ENCODE data around the gene ARSB.

Gene ARSB

DNA sequence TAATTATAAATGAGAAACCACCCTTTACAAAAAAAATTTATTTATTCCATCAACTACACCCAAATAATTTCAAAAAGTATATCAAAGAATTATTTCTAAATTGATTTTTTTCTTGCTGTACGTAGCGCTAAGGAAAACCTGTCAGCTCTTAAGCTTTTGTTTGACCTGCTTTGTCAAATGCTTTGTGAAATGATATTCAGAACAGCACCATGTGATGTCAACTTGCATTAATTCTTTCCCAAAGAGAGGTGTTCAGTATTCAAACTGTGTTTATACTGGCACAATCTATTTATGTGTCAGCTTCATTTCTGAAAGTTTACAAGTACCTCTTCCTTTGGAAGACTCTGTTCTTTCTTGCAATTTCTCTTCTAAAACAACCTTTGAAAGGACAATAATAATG is 12.0 kb upstream of the ARSB start:
- no peak overlapping the region for H3K14ac ChIP-seq (ENCODE audit: low read length)
- H2BK5ac ChIP-seq (ENCODE audit: low read depth, low read length, poor library complexity): no peak overlapping the region
- H3K4me1 ChIP-seq (ENCODE audit: control insufficient read depth in 1 of 2, insufficient read depth in 2 of 2, low read length in 2 of 2): no peaks in the 10 kb centered on the region
- H2AFZ ChIP-seq (ENCODE audit: insufficient read depth, low read length, poor library complexity): no peak overlapping the region
- no peak overlapping the region for H2BK12ac ChIP-seq (ENCODE audit: low read length)
- H3K18ac ChIP-seq (ENCODE audit: low read length): no peak overlapping the region
- H3K9ac ChIP-seq (ENCODE audit: low read length): no peak overlapping the region
- no peak overlapping the region for H4K91ac ChIP-seq (ENCODE audit: low read depth, low read length)
- DNase-seq: no peak
- H3K4me3 ChIP-seq (ENCODE audit: low read depth, low read length): no peak overlapping the region
- H3K79me1 ChIP-seq (ENCODE audit: low read length): no peaks in the 10 kb centered on the region
- peaks cover 2% of the 10 kb centered on the region for H3K9me3 ChIP-seq (ENCODE audit: insufficient read depth, low read depth, low read length)
- no peak overlapping the region for H4K12ac ChIP-seq (ENCODE audit: low read depth, low read length)
- no peak overlapping the region for H3K23ac ChIP-seq (ENCODE audit: low read length)
- H2AK5ac ChIP-seq (ENCODE audit: low read length): no peak overlapping the region
- no peaks in the 10 kb centered on the region for H3K79me2 ChIP-seq (ENCODE audit: control insufficient read depth, insufficient read depth, low read length, poor library complexity)
- WGBS (ENCODE audit: extremely low coverage, insufficient coverage, insufficient read length): no CpG with 5 or more reads among the region's 2 CpGs
- no peak overlapping the region for H3K4me2 ChIP-seq (ENCODE audit: low read length)
- H3K27ac ChIP-seq (ENCODE audit: low read depth, low read length): no peak overlapping the region
- H3K36me3 ChIP-seq (ENCODE audit: control insufficient read depth in 1 of 2, insufficient read depth in 2 of 2, low read length in 2 of 2): no peaks in the 10 kb centered on the region
- H4K8ac ChIP-seq (ENCODE audit: low read depth, low read length): no peak overlapping the region
- H3K27me3 ChIP-seq (ENCODE audit: insufficient read depth, low read length): no peaks in the 10 kb centered on the region
- no peak overlapping the region for H2BK120ac ChIP-seq (ENCODE audit: insufficient read depth, low read length, poor library complexity)
- H3K4ac ChIP-seq (ENCODE audit: low read depth, low read length): no peak overlapping the region

DNA sequence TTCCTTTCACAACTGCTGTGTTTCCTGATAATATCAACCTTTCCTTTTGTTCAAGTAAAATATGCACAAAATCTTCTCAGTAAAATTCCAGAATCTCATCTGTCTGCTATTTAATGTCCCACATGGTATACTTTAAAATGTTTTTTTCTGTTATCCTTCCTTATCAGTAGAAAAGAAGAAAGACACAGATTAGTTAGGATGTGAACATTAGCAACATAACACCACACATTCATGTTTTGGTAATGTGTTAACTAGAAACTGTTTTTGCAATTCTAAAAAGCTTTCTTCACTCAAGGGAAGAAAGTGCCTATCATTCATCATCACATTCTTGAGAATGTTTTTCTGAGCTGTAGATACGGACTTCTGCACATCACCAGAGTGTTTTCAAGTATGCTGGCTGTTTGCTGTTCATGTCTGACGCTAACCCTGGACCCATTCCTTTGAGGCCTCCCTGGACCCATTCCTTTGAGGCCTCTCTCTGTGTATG is 10.5 kb upstream of the ARSB start:
- no peaks in the 10 kb centered on the region for H3K79me2 ChIP-seq (ENCODE audit: control insufficient read depth, insufficient read depth, low read length, poor library complexity)
- H4K91ac ChIP-seq (ENCODE audit: low read depth, low read length): no peak overlapping the region
- H3K9ac ChIP-seq (ENCODE audit: low read length): no peak overlapping the region
- H3K9me3 ChIP-seq (ENCODE audit: insufficient read depth, low read depth, low read length): peaks cover 2% of the 10 kb centered on the region
- no peak overlapping the region for H3K4me3 ChIP-seq (ENCODE audit: low read depth, low read length)
- no peak overlapping the region for H3K14ac ChIP-seq (ENCODE audit: low read length)
- H3K4me2 ChIP-seq (ENCODE audit: low read length): no peak overlapping the region
- H3K23ac ChIP-seq (ENCODE audit: low read length): no peak overlapping the region
- no peak overlapping the region for H3K4ac ChIP-seq (ENCODE audit: low read depth, low read length)
- no peak overlapping the region for H2BK12ac ChIP-seq (ENCODE audit: low read length)
- H3K27ac ChIP-seq (ENCODE audit: low read depth, low read length): no peak overlapping the region
- H3K27me3 ChIP-seq (ENCODE audit: insufficient read depth, low read length): no peaks in the 10 kb centered on the region
- WGBS (ENCODE audit: extremely low coverage, insufficient coverage, insufficient read length): no CpG with 5 or more reads among the region's 2 CpGs
- H4K12ac ChIP-seq (ENCODE audit: low read depth, low read length): no peak overlapping the region
- H3K18ac ChIP-seq (ENCODE audit: low read length): no peak overlapping the region
- no peak overlapping the region for H2BK120ac ChIP-seq (ENCODE audit: insufficient read depth, low read length, poor library complexity)
- no peaks in the 10 kb centered on the region for H3K4me1 ChIP-seq (ENCODE audit: control insufficient read depth in 1 of 2, insufficient read depth in 2 of 2, low read length in 2 of 2)
- H3K79me1 ChIP-seq (ENCODE audit: low read length): no peaks in the 10 kb centered on the region
- H3K36me3 ChIP-seq (ENCODE audit: control insufficient read depth in 1 of 2, insufficient read depth in 2 of 2, low read length in 2 of 2): no peaks in the 10 kb centered on the region
- H2AFZ ChIP-seq (ENCODE audit: insufficient read depth, low read length, poor library complexity): no peak overlapping the region
- no peak overlapping the region for H2BK5ac ChIP-seq (ENCODE audit: low read depth, low read length, poor library complexity)
- no peak overlapping the region for H2AK5ac ChIP-seq (ENCODE audit: low read length)
- no peak overlapping the region for H4K8ac ChIP-seq (ENCODE audit: low read depth, low read length)
- DNase-seq: peak; percentile 44 to 92

DNA sequence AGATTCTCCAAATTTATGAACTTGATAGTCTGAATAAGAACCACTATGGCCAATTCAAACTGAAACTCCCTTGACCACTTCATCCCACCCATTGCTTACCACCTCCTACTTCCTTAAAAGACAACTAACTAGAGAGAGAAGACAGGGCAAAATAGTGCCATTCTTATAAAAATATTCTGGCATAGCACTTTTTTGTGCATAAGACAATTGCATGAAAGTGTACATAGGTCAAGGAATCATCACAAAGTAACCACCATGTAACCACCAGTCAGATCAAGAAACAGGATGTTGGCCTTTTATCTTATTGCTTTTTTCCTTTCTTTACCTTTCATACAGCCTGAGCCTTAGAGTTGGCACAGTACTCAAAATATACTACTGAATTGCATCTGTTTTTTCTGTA is 8.1 kb upstream of the ARSB start:
- no peak overlapping the region for H2BK12ac ChIP-seq (ENCODE audit: low read length)

DNA sequence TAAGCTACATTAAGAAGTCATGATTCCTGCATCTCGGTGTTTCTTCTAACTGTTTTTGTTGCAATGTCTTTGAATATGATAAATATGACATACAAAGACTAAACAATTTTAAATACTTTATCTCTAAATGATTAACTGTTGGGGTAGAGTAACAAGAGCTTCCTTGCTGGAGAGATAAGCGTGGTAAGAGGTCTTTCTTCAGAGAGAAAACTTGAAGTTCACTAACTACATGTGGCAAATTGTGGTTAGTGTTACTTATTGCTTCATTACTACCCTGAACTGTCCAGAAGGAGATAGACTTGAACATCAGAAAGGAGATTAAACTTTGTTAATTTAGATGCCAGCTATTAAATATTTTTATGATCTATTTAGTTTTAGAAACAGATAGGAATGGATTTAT is 7.0 kb upstream of the ARSB start:
- WGBS (ENCODE audit: extremely low coverage, insufficient coverage, insufficient read length): no CpG with 5 or more reads among the region's 2 CpGs
- no peak overlapping the region for H3K9ac ChIP-seq (ENCODE audit: low read length)
- no peak overlapping the region for H2BK12ac ChIP-seq (ENCODE audit: low read length)
- no peak overlapping the region for H2AK5ac ChIP-seq (ENCODE audit: low read length)
- no peak for DNase-seq
- H3K23ac ChIP-seq (ENCODE audit: low read length): no peak overlapping the region
- H3K14ac ChIP-seq (ENCODE audit: low read length): no peak overlapping the region
- H3K27me3 ChIP-seq (ENCODE audit: insufficient read depth, low read length): no peaks in the 10 kb centered on the region
- H3K4me2 ChIP-seq (ENCODE audit: low read length): no peak overlapping the region
- H3K4ac ChIP-seq (ENCODE audit: low read depth, low read length): no peak overlapping the region
- H3K18ac ChIP-seq (ENCODE audit: low read length): no peak overlapping the region
- H2BK120ac ChIP-seq (ENCODE audit: insufficient read depth, low read length, poor library complexity): no peak overlapping the region
- no peak overlapping the region for H2BK5ac ChIP-seq (ENCODE audit: low read depth, low read length, poor library complexity)
- H2AFZ ChIP-seq (ENCODE audit: insufficient read depth, low read length, poor library complexity): no peak overlapping the region
- no peaks in the 10 kb centered on the region for H3K36me3 ChIP-seq (ENCODE audit: control insufficient read depth in 1 of 2, insufficient read depth in 2 of 2, low read length in 2 of 2)
- no peak overlapping the region for H3K27ac ChIP-seq (ENCODE audit: low read depth, low read length)
- peaks cover 2% of the 10 kb centered on the region for H3K9me3 ChIP-seq (ENCODE audit: insufficient read depth, low read depth, low read length)
- H3K4me1 ChIP-seq (ENCODE audit: control insufficient read depth in 1 of 2, insufficient read depth in 2 of 2, low read length in 2 of 2): no peaks in the 10 kb centered on the region
- no peaks in the 10 kb centered on the region for H3K79me2 ChIP-seq (ENCODE audit: control insufficient read depth, insufficient read depth, low read length, poor library complexity)
- no peaks in the 10 kb centered on the region for H3K79me1 ChIP-seq (ENCODE audit: low read length)
- H4K12ac ChIP-seq (ENCODE audit: low read depth, low read length): no peak overlapping the region
- H3K4me3 ChIP-seq (ENCODE audit: low read depth, low read length): no peak overlapping the region
- H4K8ac ChIP-seq (ENCODE audit: low read depth, low read length): no peak overlapping the region
- no peak overlapping the region for H4K91ac ChIP-seq (ENCODE audit: low read depth, low read length)

More for the DNA sequence above, 8.1 kb upstream of the ARSB start:
- Histone ChIP-seq H3K4me1 (ENCODE audit: control insufficient read depth in 1 of 2, insufficient read depth in 2 of 2, low read length in 2 of 2) (no peaks in the 10 kb centered on the region), H3K23ac (ENCODE audit: low read length) (no peak overlapping the region), H3K9ac (ENCODE audit: low read length) (no peak overlapping the region), H2AK5ac (ENCODE audit: low read length) (no peak overlapping the region), H2BK120ac (ENCODE audit: insufficient read depth, low read length, poor library complexity) (no peak overlapping the region), H3K4me2 (ENCODE audit: low read length) (no peak overlapping the region), H3K79me1 (ENCODE audit: low read length) (no peaks in the 10 kb centered on the region), H3K79me2 (ENCODE audit: control insufficient read depth, insufficient read depth, low read length, poor library complexity) (no peaks in the 10 kb centered on the region), H4K12ac (ENCODE audit: low read depth, low read length) (no peak overlapping the region), H4K8ac (ENCODE audit: low read depth, low read length) (no peak overlapping the region), H3K27ac (ENCODE audit: low read depth, low read length) (no peak overlapping the region), H3K36me3 (ENCODE audit: control insufficient read depth in 1 of 2, insufficient read depth in 2 of 2, low read length in 2 of 2) (no peaks in the 10 kb centered on the region), H3K18ac (ENCODE audit: low read length) (no peak overlapping the region), H3K4me3 (ENCODE audit: low read depth, low read length) (no peak overlapping the region), H3K14ac (ENCODE audit: low read length) (no peak overlapping the region), H2BK5ac (ENCODE audit: low read depth, low read length, poor library complexity) (no peak overlapping the region), H3K4ac (ENCODE audit: low read depth, low read length) (no peak overlapping the region), H3K27me3 (ENCODE audit: insufficient read depth, low read length) (no peaks in the 10 kb centered on the region), H2AFZ (ENCODE audit: insufficient read depth, low read length, poor library complexity) (no peak overlapping the region), H3K9me3 (ENCODE audit: insufficient read depth, low read depth, low read length) (peaks cover 2% of the 10 kb centered on the region), H4K91ac (ENCODE audit: low read depth, low read length) (no peak overlapping the region)
- no peak for DNase-seq

All from trophoblast cell (in vitro differentiated cells and primary cell).